Mesenchymal stem cell (in vitro differentiated cells and primary cell): ENCODE results near the gene OTOP3.

ENCODE experiments used
- DNase-seq: peaks from one replicate; pipeline ENCODE4 v3.0.0-alpha.2; 2013
- H2AFZ ChIP-seq: one replicate; pipeline ENCODE4 v1.6.1; 2013; ENCODE audit warnings: low read depth, mild to moderate bottlenecking, control low read depth, inconsistent platforms, low read length, moderate library complexity
- H2AK5ac ChIP-seq: 2 replicates; pipeline ENCODE4 v1.6.1; 2013; ENCODE audit warnings: low read length, moderate library complexity, mild to moderate bottlenecking, inconsistent platforms; ENCODE audit not compliant: severe bottlenecking
- H2BK120ac ChIP-seq: one replicate; pipeline ENCODE4 v1.6.1; 2013; ENCODE audit warnings: low read depth, mild to moderate bottlenecking, inconsistent platforms, low read length, moderate library complexity
- H2BK12ac ChIP-seq, 2 experiments: one replicate each; pipeline ENCODE4 v1.6.1; 2013; ENCODE audit warnings: inconsistent platforms in 2 of 2, low read length in 2 of 2, mild to moderate bottlenecking in 2 of 2, moderate library complexity in 2 of 2, control low read depth in 1 of 2
- H2BK15ac ChIP-seq: one replicate; pipeline ENCODE4 v1.6.1; 2013; ENCODE audit warnings: mild to moderate bottlenecking, low read depth, inconsistent platforms; ENCODE audit not compliant: poor library complexity, severe bottlenecking
- H2BK5ac ChIP-seq: 2 replicates; pipeline ENCODE4 v1.6.1; 2013; ENCODE audit warnings: low read depth, mild to moderate bottlenecking, low read length, control low read depth, inconsistent platforms; ENCODE audit not compliant: poor library complexity, severe bottlenecking
- H3K14ac ChIP-seq, 2 experiments: one replicate each; pipeline ENCODE4 v1.6.1; 2013; ENCODE audit warnings: inconsistent platforms in 2 of 2, low read length in 2 of 2, control low read depth in 1 of 2, mild to moderate bottlenecking in 1 of 2, moderate library complexity in 1 of 2
- H3K18ac ChIP-seq, 2 experiments: one replicate each; pipeline ENCODE4 v1.6.1; 2013; ENCODE audit warnings: inconsistent platforms in 2 of 2, low read length in 2 of 2, control low read depth in 1 of 2, low read depth in 1 of 2, mild to moderate bottlenecking in 1 of 2
- H3K23ac ChIP-seq, 2 experiments: one replicate each; pipeline ENCODE4 v1.6.1; 2013; ENCODE audit warnings: inconsistent platforms in 2 of 2, low read length in 2 of 2, mild to moderate bottlenecking in 2 of 2, moderate library complexity in 2 of 2, control low read depth in 1 of 2
- H3K27ac ChIP-seq: 2 replicates; pipeline ENCODE4 v1.5.1; 2013; ENCODE audit warnings: mild to moderate bottlenecking, moderate library complexity, low read length, control low read depth, inconsistent platforms; ENCODE audit not compliant: poor library complexity, severe bottlenecking
- H3K27me3 ChIP-seq, 2 experiments: 2 replicates each; pipeline versions ENCODE4 v1.6.1 to v1.7.0; 2013; ENCODE audit warnings: low read length in 2 of 2, mild to moderate bottlenecking in 2 of 2, moderate library complexity in 2 of 2, control low read depth in 1 of 2, inconsistent platforms in 1 of 2; ENCODE audit not compliant: control insufficient read depth in 1 of 2, insufficient read depth in 1 of 2
- H3K36me3 ChIP-seq, 2 experiments: 2 replicates each; pipeline versions ENCODE4 v1.6.1 to v1.7.0; 2013; ENCODE audit warnings: low read length in 2 of 2, control low read depth in 1 of 2, inconsistent platforms in 1 of 2, low read depth in 1 of 2, mild to moderate bottlenecking in 1 of 2; ENCODE audit not compliant: insufficient read depth in 2 of 2, control insufficient read depth in 1 of 2
- H3K4ac ChIP-seq, 2 experiments: one replicate each; pipeline ENCODE4 v1.6.1; 2013; ENCODE audit warnings: inconsistent platforms in 2 of 2, low read length in 2 of 2, mild to moderate bottlenecking in 2 of 2, moderate library complexity in 2 of 2, control low read depth in 1 of 2, low read depth in 1 of 2
- H3K4me1 ChIP-seq: 2 replicates; pipeline ENCODE4 v1.6.1; 2013; ENCODE audit warnings: low read depth, low read length, control low read depth; ENCODE audit not compliant: control insufficient read depth, insufficient read depth
- H3K4me2 ChIP-seq: 2 replicates; pipeline ENCODE4 v1.6.1; 2013; ENCODE audit warnings: low read length, mild to moderate bottlenecking, inconsistent platforms; ENCODE audit not compliant: poor library complexity, severe bottlenecking
- H3K4me3 ChIP-seq, 2 experiments: 2 replicates each; pipeline versions ENCODE4 v1.5.1 to v1.7.0; 2013; ENCODE audit warnings: low read length in 2 of 2, mild to moderate bottlenecking in 2 of 2, control low read depth in 1 of 2, low read depth in 1 of 2; ENCODE audit not compliant: insufficient read depth in 1 of 2
- H3K79me1 ChIP-seq: replicated peaks from 2 replicates; pipeline ENCODE4 v1.6.1; 2013; ENCODE audit warnings: mild to moderate bottlenecking, control low read depth, low read length, inconsistent platforms; ENCODE audit not compliant: poor library complexity, severe bottlenecking
- H3K9ac ChIP-seq: 2 replicates; pipeline ENCODE4 v1.7.0; 2013; ENCODE audit warnings: mild to moderate bottlenecking, low read length, moderate library complexity
- H3K9me3 ChIP-seq: 2 replicates; pipeline ENCODE4 v1.7.0; 2013; ENCODE audit warnings: mild to moderate bottlenecking, low read length; ENCODE audit not compliant: control insufficient read depth
- H4K8ac ChIP-seq: one replicate; pipeline ENCODE4 v1.6.1; 2013; ENCODE audit warnings: inconsistent platforms, mild to moderate bottlenecking, low read length, moderate library complexity
- H4K91ac ChIP-seq: one replicate; pipeline ENCODE4 v1.6.1; 2013; ENCODE audit warnings: mild to moderate bottlenecking, low read length, inconsistent platforms
- WGBS: methylation state at CpG from one replicate; pipeline ENCODE4 v1.1.7; 2013; ENCODE audit warnings: mixed read lengths; 5-methylcytosine and 5-hydroxymethylcytosine counted together

Gene OTOP3

GRCh38 chr17:74960570-74961342 lies 25.1 kb downstream of the OTOP3 start:
- Histone ChIP-seq H3K4me2 (no peak overlapping the region), H3K18ac (no peak overlapping the region), H3K9ac (peak overlapping the region; percentile 7), H2AK5ac (no peak overlapping the region), H3K4me3 (no peak overlapping the region), H3K9me3 (no peaks in the 10 kb centered on the region), H2BK15ac (no peak overlapping the region), H3K27me3 (peaks cover 9 to 43% of the 10 kb centered on the region in 2 experiments), H3K14ac (no peak overlapping the region), H3K79me1 (no peaks in the 10 kb centered on the region), H3K23ac (no peak overlapping the region), H2AFZ (no peak overlapping the region), H3K36me3 (no peaks in the 10 kb centered on the region), H2BK5ac (no peak overlapping the region), H3K4ac (no peak overlapping the region), H4K8ac (no peak overlapping the region), H3K27ac (no peak overlapping the region), H2BK120ac (no peak overlapping the region), H4K91ac (no peak overlapping the region), H3K4me1 (peaks cover 11% of the 10 kb centered on the region), H2BK12ac (no peak overlapping the region)
- peak; percentile 40 for DNase-seq
- 49% methylated on average over 19 of the region's 19 CpGs for WGBS

- Histone ChIP-seq H2BK5ac (no peak overlapping the region), H3K4me2 (no peak overlapping the region), H2AK5ac (no peak overlapping the region), H3K27me3 (peaks cover 0 to 32% of the 10 kb centered on the region in 2 experiments), H4K8ac (no peak overlapping the region), H2BK12ac (no peak overlapping the region), H2BK120ac (no peak overlapping the region), H4K91ac (no peak overlapping the region), H3K36me3 (no peaks in the 10 kb centered on the region), H3K4me3 (no peak overlapping the region), H3K4ac (no peak overlapping the region), H3K9ac (no peak overlapping the region), H2AFZ (no peak overlapping the region), H3K79me1 (no peaks in the 10 kb centered on the region), H3K14ac (no peak overlapping the region), H3K23ac (no peak overlapping the region), H3K4me1 (peaks cover 11% of the 10 kb centered on the region), H3K18ac (no peak overlapping the region), H3K27ac (no peak overlapping the region), H2BK15ac (no peak overlapping the region), H3K9me3 (no peaks in the 10 kb centered on the region)
- WGBS, result 50% methylated on average over 23 of the region's 23 CpGs
- peak; percentile 83 for DNase-seq
Observed at GRCh38 chr17:74961657-74962350, 26.1 kb downstream of the OTOP3 start.

GRCh38 chr17:74962622-74963394 lies 27.1 kb downstream of the OTOP3 start:
- Histone ChIP-seq H3K9ac (no peak overlapping the region), H3K79me1 (no peaks in the 10 kb centered on the region), H4K91ac (no peak overlapping the region), H2BK15ac (no peak overlapping the region), H3K27ac (no peak overlapping the region), H2BK120ac (no peak overlapping the region), H3K27me3 (peaks cover 0 to 31% of the 10 kb centered on the region in 2 experiments), H3K4me1 (peaks cover 11% of the 10 kb centered on the region), H3K4me2 (no peak overlapping the region), H3K23ac (no peak overlapping the region), H3K36me3 (no peaks in the 10 kb centered on the region), H3K4me3 (no peak overlapping the region), H4K8ac (no peak overlapping the region), H2AFZ (no peak overlapping the region), H2BK5ac (no peak overlapping the region), H2BK12ac (no peak overlapping the region), H3K4ac (no peak overlapping the region), H3K9me3 (no peaks in the 10 kb centered on the region), H3K18ac (no peak overlapping the region), H2AK5ac (no peak overlapping the region), H3K14ac (no peak overlapping the region)
- DNase-seq, result no peak
- 84% methylated on average over 18 of the region's 18 CpGs for WGBS

- H2AK5ac ChIP-seq, result no peak overlapping the region
- H2BK15ac ChIP-seq, result no peak overlapping the region
- H3K4me3 ChIP-seq, result no peak overlapping the region
- H3K14ac ChIP-seq, result no peak overlapping the region
- no peak overlapping the region for H3K9ac ChIP-seq
- H3K79me1 ChIP-seq, result no peaks in the 10 kb centered on the region
- no peak overlapping the region for H3K4me2 ChIP-seq
- H3K27me3 ChIP-seq, result peaks cover 0 to 29% of the 10 kb centered on the region in 2 experiments
- no peak overlapping the region for H3K27ac ChIP-seq
- no peak overlapping the region for H4K8ac ChIP-seq
- H2BK12ac ChIP-seq, result no peak overlapping the region
- no peak overlapping the region for H2BK120ac ChIP-seq
- no peak for DNase-seq
- no peak overlapping the region for H3K4ac ChIP-seq
- no peak overlapping the region for H3K23ac ChIP-seq
- no peak overlapping the region for H2AFZ ChIP-seq
- H3K9me3 ChIP-seq, result no peaks in the 10 kb centered on the region
- no peak overlapping the region for H4K91ac ChIP-seq
- H3K36me3 ChIP-seq, result no peaks in the 10 kb centered on the region
- 66% methylated on average over 12 of the region's 12 CpGs for WGBS
- no peak overlapping the region for H2BK5ac ChIP-seq
- no peak overlapping the region for H3K18ac ChIP-seq
- peaks cover 11% of the 10 kb centered on the region for H3K4me1 ChIP-seq
Observed at GRCh38 chr17:74963656-74964055, 28.0 kb downstream of the OTOP3 start.
